Esophagus muscularis mucosa (tissue), 4 donors: ENCODE measurements around the gene ZNF558.

Source experiments
- EP300 ChIP-seq: sonication (generic); formaldehyde crosslinking; IDR thresholded peaks from one replicate; pipeline ENCODE4 v1.6.1; 2017; ENCODE audit warnings: antibody characterized with exemption
- POLR2AphosphoS5 ChIP-seq, 2 donors: sonication (generic); formaldehyde crosslinking; IDR thresholded peaks; one replicate each; pipeline ENCODE4 v1.6.1; 2017; ENCODE audit warnings: antibody characterized with exemption in 2 of 2
- TF ChIP-seq, protein P1 (sequence below), 3 experiments: fragments of 200-600 bp in 2 of 3; fragments of 450-650 bp in 1 of 3; sonication (generic) in 2 of 3; IDR thresholded peaks; one replicate each; pipeline ENCODE4 v1.5.1; 2017 to 2019; ENCODE audit warnings: antibody characterized with exemption in 3 of 3, mild to moderate bottlenecking in 2 of 3, moderate library complexity in 1 of 3

DNA sequence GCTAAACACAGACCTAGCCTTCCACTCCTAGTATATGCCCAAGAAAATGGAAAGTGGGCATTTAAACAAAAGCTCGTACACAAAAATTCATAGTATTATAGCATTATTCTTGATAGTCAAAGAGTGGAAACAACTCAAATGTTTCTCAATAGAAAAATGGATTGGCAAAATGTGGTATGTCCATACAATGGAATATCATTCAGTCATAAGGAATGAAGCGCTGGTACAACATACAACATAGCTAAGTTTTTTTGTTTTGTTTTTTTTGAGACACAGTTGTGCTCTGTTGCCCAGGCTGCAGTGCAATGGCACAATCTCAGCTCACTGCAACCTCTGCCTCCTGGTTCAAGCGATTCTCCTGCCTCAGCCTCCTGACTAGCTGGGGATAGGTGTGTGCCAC, 11.9 kb downstream of the ZNF558 start:
- no peak for TF ChIP-seq POLR2AphosphoS5 (IDR thresholded peaks at IDR 0.05)
- TF ChIP-seq EP300 = no peak
- TF ChIP-seq, protein P1, sequence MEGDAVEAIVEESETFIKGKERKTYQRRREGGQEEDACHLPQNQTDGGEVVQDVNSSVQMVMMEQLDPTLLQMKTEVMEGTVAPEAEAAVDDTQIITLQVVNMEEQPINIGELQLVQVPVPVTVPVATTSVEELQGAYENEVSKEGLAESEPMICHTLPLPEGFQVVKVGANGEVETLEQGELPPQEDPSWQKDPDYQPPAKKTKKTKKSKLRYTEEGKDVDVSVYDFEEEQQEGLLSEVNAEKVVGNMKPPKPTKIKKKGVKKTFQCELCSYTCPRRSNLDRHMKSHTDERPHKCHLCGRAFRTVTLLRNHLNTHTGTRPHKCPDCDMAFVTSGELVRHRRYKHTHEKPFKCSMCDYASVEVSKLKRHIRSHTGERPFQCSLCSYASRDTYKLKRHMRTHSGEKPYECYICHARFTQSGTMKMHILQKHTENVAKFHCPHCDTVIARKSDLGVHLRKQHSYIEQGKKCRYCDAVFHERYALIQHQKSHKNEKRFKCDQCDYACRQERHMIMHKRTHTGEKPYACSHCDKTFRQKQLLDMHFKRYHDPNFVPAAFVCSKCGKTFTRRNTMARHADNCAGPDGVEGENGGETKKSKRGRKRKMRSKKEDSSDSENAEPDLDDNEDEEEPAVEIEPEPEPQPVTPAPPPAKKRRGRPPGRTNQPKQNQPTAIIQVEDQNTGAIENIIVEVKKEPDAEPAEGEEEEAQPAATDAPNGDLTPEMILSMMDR (IDR thresholded peaks at IDR 0.05) = no peak
